Fibroblast of pulmonary artery (primary cell): ENCODE measurements around the gene PRKAG2.

Source experiments
- DNase-seq: peaks from one replicate; pipeline ENCODE4 v3.0.0-alpha.2; 2010; ENCODE audit warnings: low read depth
- H3K4me3 ChIP-seq: replicated peaks from 2 replicates; pipeline ENCODE4 v1.5.1; 2011; ENCODE audit warnings: low read depth, mild to moderate bottlenecking, control low read depth, low read length, moderate library complexity
- TF ChIP-seq, protein P1 (sequence below): IDR thresholded peaks from 2 replicates; pipeline ENCODE4 v1.5.1; 2011; ENCODE audit warnings: mild to moderate bottlenecking, control low read depth, low read length, inconsistent platforms; ENCODE audit errors: missing control alignments

The PRKAG2 gene

GRCh38 chr7:151571471-151571870 is 305.4 kb downstream of the PRKAG2 start:
- no peak for DNase-seq
- H3K4me3 ChIP-seq, result no peak overlapping the region
- TF ChIP-seq, protein P1, sequence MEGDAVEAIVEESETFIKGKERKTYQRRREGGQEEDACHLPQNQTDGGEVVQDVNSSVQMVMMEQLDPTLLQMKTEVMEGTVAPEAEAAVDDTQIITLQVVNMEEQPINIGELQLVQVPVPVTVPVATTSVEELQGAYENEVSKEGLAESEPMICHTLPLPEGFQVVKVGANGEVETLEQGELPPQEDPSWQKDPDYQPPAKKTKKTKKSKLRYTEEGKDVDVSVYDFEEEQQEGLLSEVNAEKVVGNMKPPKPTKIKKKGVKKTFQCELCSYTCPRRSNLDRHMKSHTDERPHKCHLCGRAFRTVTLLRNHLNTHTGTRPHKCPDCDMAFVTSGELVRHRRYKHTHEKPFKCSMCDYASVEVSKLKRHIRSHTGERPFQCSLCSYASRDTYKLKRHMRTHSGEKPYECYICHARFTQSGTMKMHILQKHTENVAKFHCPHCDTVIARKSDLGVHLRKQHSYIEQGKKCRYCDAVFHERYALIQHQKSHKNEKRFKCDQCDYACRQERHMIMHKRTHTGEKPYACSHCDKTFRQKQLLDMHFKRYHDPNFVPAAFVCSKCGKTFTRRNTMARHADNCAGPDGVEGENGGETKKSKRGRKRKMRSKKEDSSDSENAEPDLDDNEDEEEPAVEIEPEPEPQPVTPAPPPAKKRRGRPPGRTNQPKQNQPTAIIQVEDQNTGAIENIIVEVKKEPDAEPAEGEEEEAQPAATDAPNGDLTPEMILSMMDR, result no peak

- DNase-seq, result peak; percentile 65
- H3K4me3 ChIP-seq, result no peak overlapping the region
- TF ChIP-seq, protein P1, result peak; percentile 60
Observed at GRCh38 chr7:151570366-151570915, 306.5 kb downstream of the PRKAG2 start.

GRCh38 chr7:151568956-151569940 is 307.7 kb downstream of the PRKAG2 start:
- TF ChIP-seq, protein P1, result no peak
- no peak overlapping the region for H3K4me3 ChIP-seq
- DNase-seq, result no peak

GRCh38 chr7:151566897-151567320 is 310.0 kb downstream of the PRKAG2 start:
- H3K4me3 ChIP-seq, result no peak overlapping the region
- peak; percentile 76 for DNase-seq
- TF ChIP-seq, protein P1, result no peak

DNA sequence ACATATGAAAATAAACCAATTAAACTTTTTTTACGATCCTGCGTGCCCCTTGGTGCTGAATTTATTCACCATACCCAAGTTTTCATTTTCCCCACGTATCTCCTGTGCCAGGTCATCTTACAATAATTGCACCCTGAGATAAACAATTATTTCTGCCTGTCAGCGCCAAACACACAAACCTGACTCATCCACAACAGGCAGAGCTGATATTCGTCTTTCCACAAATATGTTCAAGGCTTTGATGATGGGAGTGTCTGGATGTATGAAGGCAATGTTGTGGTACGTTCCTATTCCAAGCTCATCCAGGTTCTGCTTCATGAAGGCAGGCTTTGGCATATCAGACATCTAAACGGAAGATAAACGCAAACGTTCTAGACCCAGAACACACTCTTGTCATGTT is 311.4 kb downstream of the PRKAG2 start:
- TF ChIP-seq, protein P1, result no peak
- no peak overlapping the region for H3K4me3 ChIP-seq
- peak; percentile 16 for DNase-seq

- DNase-seq, result no peak
- TF ChIP-seq, protein P1, result no peak
- H3K4me3 ChIP-seq, result no peak overlapping the region
Observed at GRCh38 chr7:151560243-151560642, 316.7 kb downstream of the PRKAG2 start.
